DMS53 treated with DMSO at 0.1 percent for 48 hours (cell line): ENCODE data around the gene NOC4L.

Source experiments
- DNase-seq: peaks from one replicate; lab custom pipeline; 2025; ENCODE audit not compliant: unreplicated experiment; lab: John Stamatoyannopoulos, UW

Gene NOC4L

GRCh38 chr12:132196038-132196872 lies 52.0 kb downstream of the NOC4L start:
- DNase-seq = no peak

- no peak for DNase-seq
Measured at GRCh38 chr12:132196873-132197390, 52.7 kb downstream of the NOC4L start.

DNA sequence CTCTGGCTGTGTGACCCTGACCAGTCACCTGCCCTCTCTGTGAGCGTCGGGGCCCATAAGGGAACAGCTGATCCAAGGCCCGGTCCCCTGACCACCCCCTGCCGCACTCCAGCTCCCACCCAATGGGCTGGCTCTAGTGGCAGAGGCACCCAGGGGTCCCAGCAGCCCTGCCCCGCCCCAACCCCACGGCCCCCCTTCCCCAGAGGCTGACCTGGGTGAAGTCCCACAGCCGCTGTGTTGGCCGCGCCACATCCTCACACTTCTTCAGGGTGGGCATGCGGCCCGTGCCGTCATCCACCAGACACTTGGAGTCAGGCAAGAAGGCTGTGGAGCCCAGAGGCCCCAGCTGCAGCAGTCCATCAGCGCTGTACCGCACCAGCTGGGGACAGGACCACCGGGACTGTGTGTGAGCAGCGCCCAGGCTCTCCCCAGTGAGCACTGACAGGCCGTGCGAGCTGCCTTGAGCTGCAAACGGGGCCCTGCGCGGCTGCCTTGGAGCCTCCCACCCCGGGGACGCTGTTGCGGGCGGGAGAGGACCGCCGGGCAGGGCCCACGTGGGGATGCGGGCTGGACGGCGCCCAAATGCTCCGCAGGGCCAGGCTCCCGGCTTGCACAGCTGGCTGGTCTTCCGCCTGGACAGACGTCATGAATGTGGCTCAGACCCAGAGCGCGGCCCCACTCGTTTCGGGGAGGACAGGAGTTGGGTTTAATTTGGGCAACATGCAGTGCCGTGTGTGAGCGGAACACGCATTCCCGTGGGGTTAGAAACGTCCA lies 53.5 kb downstream of the NOC4L start:
- DNase-seq = no peak

GRCh38 chr12:132199101-132199500 lies 54.8 kb downstream of the NOC4L start:
- DNase-seq = no peak

GRCh38 chr12:132199526-132200319 lies 55.5 kb downstream of the NOC4L start:
- no peak for DNase-seq

DNA sequence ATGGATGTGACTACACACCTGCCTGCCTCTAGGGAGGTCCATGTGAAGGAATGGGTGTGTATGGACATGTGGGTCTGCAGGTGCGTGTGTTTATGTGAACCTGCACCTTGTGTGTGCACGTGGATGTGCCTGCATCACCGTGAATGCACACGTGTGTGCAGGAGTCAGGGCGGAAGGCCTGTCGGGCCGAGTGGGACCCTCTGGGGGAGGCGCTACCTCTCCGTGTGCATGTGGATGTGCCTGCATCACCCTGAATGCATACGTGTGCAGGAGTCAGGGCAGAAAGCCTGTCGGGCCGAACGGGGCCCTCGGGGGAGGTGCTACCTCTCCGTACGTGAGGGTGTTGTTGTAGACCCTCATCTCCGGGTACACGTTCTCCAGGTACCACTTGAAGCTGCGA lies 56.5 kb downstream of the NOC4L start:
- DNase-seq = no peak

DNA sequence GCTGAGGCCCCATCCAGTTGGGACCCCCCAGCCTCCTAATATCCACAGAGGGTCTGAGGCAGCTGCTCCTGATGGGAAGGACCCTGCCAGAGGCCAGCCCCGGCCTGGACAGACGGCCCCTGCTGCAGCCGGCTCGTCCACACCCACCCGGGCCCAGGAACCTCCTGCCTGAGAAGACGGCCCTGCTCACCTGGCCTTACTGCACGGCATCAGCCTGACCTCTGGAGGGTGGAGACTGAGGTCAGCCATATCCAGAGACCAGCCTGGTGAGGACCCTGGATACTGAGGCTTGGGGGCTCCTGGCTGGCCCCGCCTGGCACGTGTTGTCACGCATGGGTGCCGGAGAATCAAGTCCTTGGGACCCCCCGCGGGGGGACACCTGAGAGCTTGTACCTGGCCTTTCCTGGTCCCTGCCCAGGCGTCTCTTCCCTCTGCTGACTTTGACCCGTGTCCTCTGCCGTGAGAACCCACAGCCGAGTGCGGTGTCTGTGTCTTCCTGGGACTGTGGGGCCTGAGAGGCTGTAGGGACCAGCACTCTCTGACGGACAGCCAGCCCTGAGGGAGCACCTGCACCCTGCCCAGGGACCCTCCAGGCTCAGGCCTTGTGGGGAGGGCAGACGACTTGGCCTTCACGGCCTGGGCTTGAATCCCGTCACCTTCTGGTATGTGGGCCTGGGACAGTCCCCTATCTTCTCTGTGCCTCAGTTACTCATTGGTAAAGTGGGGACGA lies 57.3 kb downstream of the NOC4L start:
- DNase-seq = no peak
